A549 treated with dexamethasone at 1 μM for 4 hours (cell line): ENCODE data around the gene RPH3AL. TPM values are rescaled to one million over a fixed set of nuclear protein-coding genes. Genes with fewer than 3 reads are reported as not detected.

Source experiments
- total RNA-seq: library from RNA; stranded (reverse); fragments of 200-300 nt; extraction: Qiagen RNA extraction; gene quantifications from 5 replicates; pipeline ENCODE4 v1.2.3, GENCODE V29; 2022

Gene RPH3AL
- 27.8 to 38.3 TPM (median 34.0 TPM) in 5 replicates for total RNA-seq

GRCh38 chr17:352421-353212 lies at the start of gene RPH3AL:
TSS of gene RPH3AL (minus strand) at chr17:352807. CDS start at chr17:327543, 25,264 bp downstream.

GRCh38 chr17:181245-182049 lies 171.2 kb downstream of the RPH3AL start, which contains the start of gene DOC2B:
TSS of gene DOC2B (minus strand) at chr17:181650. CDS start at chr17:181479, 171 bp downstream.

Other genes with a start within 250 kb of the RPH3AL start
- gene SCGB1C2, start 215.2 kb downstream of the RPH3AL start, total RNA-seq: not detected in 5 replicates
- gene DOC2B, start 171.2 kb downstream of the RPH3AL start, total RNA-seq: 1.6 to 2.5 TPM (median 2.3 TPM) in 5 replicates
- gene RFLNB, start 93.1 kb upstream of the RPH3AL start, total RNA-seq: 29.5 to 36.8 TPM (median 33.7 TPM) in 5 replicates